HL-60 (cell line): Measurements from ENCODE around the gene E4F1.

ENCODE experiments used
- GABPA ChIP-seq: IDR thresholded peaks from 2 replicates; pipeline ENCODE4 v1.6.1; 2012; ENCODE audit warnings: low read depth
- POLR2AphosphoS5 ChIP-seq: IDR thresholded peaks from 2 replicates; pipeline ENCODE4 v1.6.1; 2012; ENCODE audit warnings: low read depth
- TF ChIP-seq, protein P1 (sequence below): IDR thresholded peaks from one replicate; pipeline ENCODE4 v1.5.1; 2011; ENCODE audit warnings: low read length, control low read depth, inconsistent platforms; ENCODE audit not compliant: insufficient read depth
- TF ChIP-seq, protein P2 (sequence below): IDR thresholded peaks from 2 replicates; pipeline ENCODE4 v1.6.1; 2012; ENCODE audit warnings: low read depth; ENCODE audit not compliant: insufficient replicate concordance

DNA sequence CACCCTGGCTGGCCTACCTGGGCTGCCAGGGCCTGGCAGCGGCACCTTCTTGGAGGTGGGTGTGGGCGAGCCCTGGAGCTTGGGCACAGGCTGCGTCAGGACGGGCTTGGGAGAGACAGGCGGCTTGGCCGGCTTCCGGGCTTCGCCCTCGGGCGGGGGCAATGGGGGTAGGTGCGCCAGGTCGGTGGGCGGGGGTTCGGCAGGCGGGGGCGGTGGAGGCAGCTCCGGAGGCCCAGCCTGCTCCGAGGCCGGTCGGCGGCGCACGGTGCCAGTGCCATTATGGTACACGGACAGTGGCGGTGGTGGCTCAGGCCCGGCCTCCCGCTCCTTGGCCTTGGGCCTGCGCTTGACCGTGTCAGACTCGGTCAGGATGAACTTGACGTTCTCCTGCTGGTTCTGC is 43.8 kb upstream of the E4F1 start:
- TF ChIP-seq GABPA (no peak), POLR2AphosphoS5 (no peak)
- TF ChIP-seq, protein P1, sequence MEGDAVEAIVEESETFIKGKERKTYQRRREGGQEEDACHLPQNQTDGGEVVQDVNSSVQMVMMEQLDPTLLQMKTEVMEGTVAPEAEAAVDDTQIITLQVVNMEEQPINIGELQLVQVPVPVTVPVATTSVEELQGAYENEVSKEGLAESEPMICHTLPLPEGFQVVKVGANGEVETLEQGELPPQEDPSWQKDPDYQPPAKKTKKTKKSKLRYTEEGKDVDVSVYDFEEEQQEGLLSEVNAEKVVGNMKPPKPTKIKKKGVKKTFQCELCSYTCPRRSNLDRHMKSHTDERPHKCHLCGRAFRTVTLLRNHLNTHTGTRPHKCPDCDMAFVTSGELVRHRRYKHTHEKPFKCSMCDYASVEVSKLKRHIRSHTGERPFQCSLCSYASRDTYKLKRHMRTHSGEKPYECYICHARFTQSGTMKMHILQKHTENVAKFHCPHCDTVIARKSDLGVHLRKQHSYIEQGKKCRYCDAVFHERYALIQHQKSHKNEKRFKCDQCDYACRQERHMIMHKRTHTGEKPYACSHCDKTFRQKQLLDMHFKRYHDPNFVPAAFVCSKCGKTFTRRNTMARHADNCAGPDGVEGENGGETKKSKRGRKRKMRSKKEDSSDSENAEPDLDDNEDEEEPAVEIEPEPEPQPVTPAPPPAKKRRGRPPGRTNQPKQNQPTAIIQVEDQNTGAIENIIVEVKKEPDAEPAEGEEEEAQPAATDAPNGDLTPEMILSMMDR: no peak
- TF ChIP-seq, protein P2, sequence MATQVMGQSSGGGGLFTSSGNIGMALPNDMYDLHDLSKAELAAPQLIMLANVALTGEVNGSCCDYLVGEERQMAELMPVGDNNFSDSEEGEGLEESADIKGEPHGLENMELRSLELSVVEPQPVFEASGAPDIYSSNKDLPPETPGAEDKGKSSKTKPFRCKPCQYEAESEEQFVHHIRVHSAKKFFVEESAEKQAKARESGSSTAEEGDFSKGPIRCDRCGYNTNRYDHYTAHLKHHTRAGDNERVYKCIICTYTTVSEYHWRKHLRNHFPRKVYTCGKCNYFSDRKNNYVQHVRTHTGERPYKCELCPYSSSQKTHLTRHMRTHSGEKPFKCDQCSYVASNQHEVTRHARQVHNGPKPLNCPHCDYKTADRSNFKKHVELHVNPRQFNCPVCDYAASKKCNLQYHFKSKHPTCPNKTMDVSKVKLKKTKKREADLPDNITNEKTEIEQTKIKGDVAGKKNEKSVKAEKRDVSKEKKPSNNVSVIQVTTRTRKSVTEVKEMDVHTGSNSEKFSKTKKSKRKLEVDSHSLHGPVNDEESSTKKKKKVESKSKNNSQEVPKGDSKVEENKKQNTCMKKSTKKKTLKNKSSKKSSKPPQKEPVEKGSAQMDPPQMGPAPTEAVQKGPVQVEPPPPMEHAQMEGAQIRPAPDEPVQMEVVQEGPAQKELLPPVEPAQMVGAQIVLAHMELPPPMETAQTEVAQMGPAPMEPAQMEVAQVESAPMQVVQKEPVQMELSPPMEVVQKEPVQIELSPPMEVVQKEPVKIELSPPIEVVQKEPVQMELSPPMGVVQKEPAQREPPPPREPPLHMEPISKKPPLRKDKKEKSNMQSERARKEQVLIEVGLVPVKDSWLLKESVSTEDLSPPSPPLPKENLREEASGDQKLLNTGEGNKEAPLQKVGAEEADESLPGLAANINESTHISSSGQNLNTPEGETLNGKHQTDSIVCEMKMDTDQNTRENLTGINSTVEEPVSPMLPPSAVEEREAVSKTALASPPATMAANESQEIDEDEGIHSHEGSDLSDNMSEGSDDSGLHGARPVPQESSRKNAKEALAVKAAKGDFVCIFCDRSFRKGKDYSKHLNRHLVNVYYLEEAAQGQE: no peak
